Measurements from ENCODE around the gene TECR. TPM values are rescaled to one million over a fixed set of nuclear protein-coding genes. Genes with fewer than 3 reads are reported as not detected.

TECR gene
- total and polyA plus RNA-seq, 9 of the 15 experiments (the other 6 are each of a cell fraction or from before 2014, with no cell fraction given), result 29.3 to 211 (median 81.4) TPM

DNA sequence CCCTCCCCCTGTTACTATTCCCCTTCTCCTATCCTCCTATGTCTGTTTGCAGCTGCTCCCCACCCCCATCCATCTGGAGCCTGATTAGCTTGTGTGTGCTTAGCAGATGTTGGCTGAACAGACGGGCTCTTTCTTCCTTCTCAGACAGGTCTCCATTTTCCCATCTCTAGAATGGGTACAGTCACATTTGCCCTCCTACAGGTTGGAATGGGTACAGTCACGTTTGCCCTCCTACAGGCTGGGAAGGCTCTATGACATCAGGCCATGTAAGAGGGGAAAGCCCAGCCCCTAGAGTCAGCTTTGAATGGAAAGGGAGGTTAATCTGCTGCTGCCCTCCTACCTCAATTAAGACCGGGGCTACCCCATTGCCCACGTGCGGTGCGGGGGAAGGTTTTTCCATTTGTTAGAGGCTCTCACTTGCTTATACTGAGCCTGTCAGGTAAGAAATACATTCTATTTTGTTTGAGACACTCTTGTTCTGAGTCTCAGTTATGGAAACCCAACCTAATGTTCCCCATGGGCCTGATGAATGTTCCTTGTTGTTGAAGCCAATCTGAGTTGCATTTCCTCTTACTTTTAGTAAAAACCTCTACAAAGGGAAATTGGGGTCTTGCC lies 51.3 kb downstream of the TECR start:
- Histone ChIP-seq H3K9me3 (replicated peaks; ENCODE audit: control insufficient read depth, insufficient read depth, low read depth, low read length) (no peaks in the 10 kb centered on the region), H3K4me1 (replicated peaks in 1 of 2; ENCODE audit: control insufficient read depth in 2 of 2, insufficient read depth in 2 of 2, low read length in 2 of 2) (no peaks in the 10 kb centered on the region; a peak in 1 of 5 replicates), H3K36me3 (ENCODE audit: control insufficient read depth, insufficient read depth, low read length) (no peaks in the 10 kb centered on the region), H3K4me2 (ENCODE audit: insufficient read depth, low read length) (no peak overlapping the region), H3K79me2 (ENCODE audit: control insufficient read depth, insufficient read depth, low read length) (no peaks in the 10 kb centered on the region), H3K27ac (ENCODE audit: extremely low read depth, low read depth, low read length) (no peak overlapping the region), H3K9me1 (ENCODE audit: control insufficient read depth, insufficient read depth, low read length) (no peaks in the 10 kb centered on the region), H3K4me3 (no peak overlapping the region), H3K9ac (ENCODE audit: insufficient read depth in 1 of 2, low read depth in 2 of 2, low read length in 2 of 2) (no peak overlapping the region), H4K20me1 (replicated peaks; ENCODE audit: control insufficient read depth, insufficient read depth, low read length) (no peaks in the 10 kb centered on the region; the same call in 1 of the 2 replicates), H3K27me3 (ENCODE audit: control insufficient read depth in 2 of 2, insufficient read depth in 2 of 2, low read length in 2 of 2) (peaks cover 0 to 5% of the 10 kb centered on the region in 2 experiments; a peak in 1 of 5 replicates), H2AFZ (ENCODE audit: low read depth, low read length) (no peak overlapping the region)
- CTCF ChIA-PET (ENCODE audit: low intra/inter-chr PET ratio), result no interaction called here
- 11% methylated on average over 6 of the region's 6 CpGs for WGBS (ENCODE audit: insufficient coverage, low coverage, missing lambda C conversion rate)
- ATAC-seq, result no peak
- FAIRE-seq, result no peak
- in situ Hi-C loops (cut with MboI) (no loop called here), intact Hi-C loops (cut with micrococcal nuclease) (no loop called here)
- POLR2A ChIA-PET, result interaction anchor here (0.7 kb wide), 1 partner anchor 8 kb away, joined by 3 read pairs; no protein-coding TSS in a partner anchor
- DNase-seq (ENCODE audit: extremely low read depth in 1 of 4, low spot score in 3 of 4), result peak; percentile 37 to 60 (median 49)
- no TSS peak for BruUV-seq (replicated peaks)
- TF ChIP-seq ILF3 (IDR thresholded peaks at IDR 0.05; ENCODE audit: borderline replicate concordance) (no peak), CHD4 (IDR thresholded peaks at IDR 0.05; ENCODE audit: insufficient read depth, insufficient replicate concordance, low read depth, low read length, poor library complexity, severe bottlenecking) (peak; percentile 88), POLR2AphosphoS2 (IDR thresholded peaks at IDR 0.05; ENCODE audit: low read length) (no peak), CBX2 (IDR thresholded peaks at IDR 0.05; ENCODE audit: insufficient read depth, low read length, poor library complexity, severe bottlenecking) (no peak), WHSC1 (IDR thresholded peaks at IDR 0.05; ENCODE audit: low read length) (no peak), PHF20 (IDR thresholded peaks at IDR 0.05; ENCODE audit: partially characterized antibody) (peak; percentile 55), DEAF1 (CRISPR knock-in tag; IDR thresholded peaks at IDR 0.05) (no peak), PHF8 (IDR thresholded peaks at IDR 0.05; ENCODE audit: borderline replicate concordance, low read length) (no peak), ETS2 (tag; IDR thresholded peaks at IDR 0.05; ENCODE audit: borderline replicate concordance, poor library complexity, severe bottlenecking) (no peak), SP1 (CRISPR knock-in tag; IDR thresholded peaks at IDR 0.05) (no peak), ESRRA (IDR thresholded peaks at IDR 0.05; ENCODE audit: borderline replicate concordance, low read depth) (no peak), NCOR1 (IDR thresholded peaks at IDR 0.05) (peak; percentile 41), E2F3 (CRISPR knock-in tag; IDR thresholded peaks at IDR 0.05) (no peak), HDGF (IDR thresholded peaks at IDR 0.05) (no peak)
- TF ChIP-seq, protein P1, sequence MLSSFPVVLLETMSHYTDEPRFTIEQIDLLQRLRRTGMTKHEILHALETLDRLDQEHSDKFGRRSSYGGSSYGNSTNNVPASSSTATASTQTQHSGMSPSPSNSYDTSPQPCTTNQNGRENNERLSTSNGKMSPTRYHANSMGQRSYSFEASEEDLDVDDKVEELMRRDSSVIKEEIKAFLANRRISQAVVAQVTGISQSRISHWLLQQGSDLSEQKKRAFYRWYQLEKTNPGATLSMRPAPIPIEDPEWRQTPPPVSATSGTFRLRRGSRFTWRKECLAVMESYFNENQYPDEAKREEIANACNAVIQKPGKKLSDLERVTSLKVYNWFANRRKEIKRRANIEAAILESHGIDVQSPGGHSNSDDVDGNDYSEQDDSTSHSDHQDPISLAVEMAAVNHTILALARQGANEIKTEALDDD (IDR thresholded peaks at IDR 0.05), result no peak
- TF ChIP-seq, protein P2, sequence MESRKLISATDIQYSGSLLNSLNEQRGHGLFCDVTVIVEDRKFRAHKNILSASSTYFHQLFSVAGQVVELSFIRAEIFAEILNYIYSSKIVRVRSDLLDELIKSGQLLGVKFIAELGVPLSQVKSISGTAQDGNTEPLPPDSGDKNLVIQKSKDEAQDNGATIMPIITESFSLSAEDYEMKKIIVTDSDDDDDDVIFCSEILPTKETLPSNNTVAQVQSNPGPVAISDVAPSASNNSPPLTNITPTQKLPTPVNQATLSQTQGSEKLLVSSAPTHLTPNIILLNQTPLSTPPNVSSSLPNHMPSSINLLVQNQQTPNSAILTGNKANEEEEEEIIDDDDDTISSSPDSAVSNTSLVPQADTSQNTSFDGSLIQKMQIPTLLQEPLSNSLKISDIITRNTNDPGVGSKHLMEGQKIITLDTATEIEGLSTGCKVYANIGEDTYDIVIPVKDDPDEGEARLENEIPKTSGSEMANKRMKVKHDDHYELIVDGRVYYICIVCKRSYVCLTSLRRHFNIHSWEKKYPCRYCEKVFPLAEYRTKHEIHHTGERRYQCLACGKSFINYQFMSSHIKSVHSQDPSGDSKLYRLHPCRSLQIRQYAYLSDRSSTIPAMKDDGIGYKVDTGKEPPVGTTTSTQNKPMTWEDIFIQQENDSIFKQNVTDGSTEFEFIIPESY (CRISPR knock-in tag; IDR thresholded peaks at IDR 0.05), result no peak
